HepG2 (cell line): Measurements from ENCODE around the gene MRPL42. TPM values are rescaled to one million over a fixed set of nuclear protein-coding genes. Genes with fewer than 3 reads are reported as not detected.

Experiments
- ATAC-seq: fragments of 200-7000 bp; cut with Tn5 transposase; 3 replicates; pipeline ENCODE4 v1.9.1; 2020; ENCODE audit warnings: mild to moderate bottlenecking, moderate library complexity
- BruUV-seq: library from RNA; stranded (reverse); fragments of 400-500 nt; replicated peaks from 2 replicates; lab custom pipeline; 2021; lab: Mats Ljungman, UMichigan
- CTCF ChIA-PET: fragments of 300-600 bp; formaldehyde crosslinking; extraction: SDS; loops from one replicate; lab custom pipeline; 2021; ENCODE audit warnings: low total read pairs, inconsistent platforms, low intra/inter-chr PET ratio; lab: Yijun Ruan, JAX
- POLR2A ChIA-PET: fragments of 350-600 bp; sonication (Branson Sonifier 250); formaldehyde crosslinking; loops from one replicate; lab custom pipeline; 2020; ENCODE audit warnings: antibody characterized with exemption, inconsistent platforms; lab: Yijun Ruan, JAX
- DNase-seq: peaks from one replicate; pipeline ENCODE4 v3.0.0-alpha.2; 2015; ENCODE audit warnings: low spot score
- FAIRE-seq: peaks from 3 replicates; lab custom pipeline; 2011; peaks lifted over from hg19 to GRCh38; lab: Jason Lieb, UNC
- H2AFZ ChIP-seq: one replicate; pipeline ENCODE4 v1.6.1; 2011; ENCODE audit warnings: low read length, inconsistent platforms
- H3K27ac ChIP-seq: fragments of 300-600 bp; 3 replicates; pipeline ENCODE4 v1.8.0; 2011; ENCODE audit warnings: mixed run types, mild to moderate bottlenecking, mixed read lengths, low read length, inconsistent platforms; ENCODE audit not compliant: insufficient read depth; ENCODE audit errors: extremely low read length
- H3K27me3 ChIP-seq, 2 experiments: fragments of 200-600 bp in 1 of 2; 2 replicates in 1 of 2; 3 replicates in 1 of 2; pipeline versions ENCODE4 v1.6.0 to v1.8.0; 2011; ENCODE audit warnings: low read length in 2 of 2, mild to moderate bottlenecking in 2 of 2, moderate library complexity in 2 of 2, inconsistent platforms in 1 of 2; ENCODE audit not compliant: insufficient read depth in 2 of 2, control insufficient read depth in 1 of 2
- H3K36me3 ChIP-seq, 2 experiments: fragments of 200-600 bp in 1 of 2; replicated peaks in 1 of 2; 2 replicates in 1 of 2; 3 replicates in 1 of 2; pipeline versions ENCODE4 v1.5.1 to v1.8.0; 2011; ENCODE audit warnings: low read length in 2 of 2, inconsistent platforms in 1 of 2; ENCODE audit not compliant: insufficient read depth in 2 of 2, control insufficient read depth in 1 of 2
- H3K4me1 ChIP-seq: 2 replicates; pipeline ENCODE4 v1.5.1; 2012; ENCODE audit warnings: low read length, inconsistent platforms; ENCODE audit not compliant: insufficient read depth
- H3K4me2 ChIP-seq: 2 replicates; pipeline ENCODE4 v1.6.0; 2011; ENCODE audit warnings: low read depth, low read length, inconsistent platforms
- H3K4me3 ChIP-seq, 3 experiments: fragments of 200-600 bp in 1 of 3; sonication (generic), shearing (Covaris generic) in 1 of 3; replicated peaks in 1 of 3; 2 replicates each; pipeline ENCODE4 v1.5.1; 2011 to 2016; ENCODE audit warnings: low read length in 3 of 3, inconsistent platforms in 2 of 3, low read depth in 2 of 3, mild to moderate bottlenecking in 2 of 3, control low read depth in 1 of 3, mixed read lengths in 1 of 3; ENCODE audit not compliant: insufficient read depth in 1 of 3
- H3K79me2 ChIP-seq: one replicate; pipeline ENCODE4 v1.6.1; 2011; ENCODE audit warnings: low read length, inconsistent platforms; ENCODE audit not compliant: insufficient read depth
- H3K9ac ChIP-seq: 2 replicates; pipeline ENCODE4 v1.6.0; 2011; ENCODE audit warnings: mild to moderate bottlenecking, low read depth, low read length, inconsistent platforms; ENCODE audit not compliant: insufficient read depth
- H3K9me3 ChIP-seq: 2 replicates; pipeline ENCODE4 v1.5.1; 2012; ENCODE audit warnings: mild to moderate bottlenecking, low read length
- H4K20me1 ChIP-seq: 2 replicates; pipeline ENCODE4 v1.6.0; 2011; ENCODE audit warnings: inconsistent platforms, mild to moderate bottlenecking, low read length, moderate library complexity; ENCODE audit not compliant: insufficient read depth
- ATF6 ChIP-seq: sonication (generic); formaldehyde crosslinking; conservative IDR thresholded peaks from 2 replicates; pipeline ENCODE4 v1.4.0; 2020; ENCODE audit warnings: missing genetic modification reagents
- CREB3 ChIP-seq: sonication (generic); formaldehyde crosslinking; IDR thresholded peaks from 2 replicates; pipeline ENCODE4 v1.5.0; 2020; ENCODE audit warnings: missing genetic modification reagents
- CSRNP1 ChIP-seq: sonication (generic); formaldehyde crosslinking; IDR thresholded peaks from 2 replicates; pipeline ENCODE4 v1.8.1; 2023; ENCODE audit warnings: mild to moderate bottlenecking, missing genetic modification reagents
- ETV6 ChIP-seq: sonication (generic); formaldehyde crosslinking; conservative IDR thresholded peaks from 2 replicates; pipeline ENCODE4 v1.4.0; 2020; ENCODE audit warnings: missing genetic modification reagents
- GLMP ChIP-seq: sonication (generic); formaldehyde crosslinking; IDR thresholded peaks from 2 replicates; pipeline ENCODE4 v1.9.0; 2021; ENCODE audit warnings: missing genetic modification reagents, mild to moderate bottlenecking, borderline replicate concordance
- IRF1 ChIP-seq: sonication (generic); formaldehyde crosslinking; IDR thresholded peaks from 2 replicates; pipeline ENCODE4 v1.4.0; 2020; ENCODE audit warnings: low read depth, mild to moderate bottlenecking, missing genetic modification reagents
- RXRA ChIP-seq: sonication (generic); formaldehyde crosslinking; IDR thresholded peaks from 2 replicates; pipeline ENCODE4 v1.5.1; 2020; ENCODE audit warnings: missing genetic modification reagents
- THAP8 ChIP-seq: sonication (generic); formaldehyde crosslinking; IDR thresholded peaks from 2 replicates; pipeline ENCODE4 v1.5.1; 2020; ENCODE audit warnings: missing genetic modification reagents, mild to moderate bottlenecking, borderline replicate concordance
- ZNF101 ChIP-seq: sonication (generic); formaldehyde crosslinking; IDR thresholded peaks from 2 replicates; pipeline ENCODE4 v1.4.0; 2020; ENCODE audit warnings: mild to moderate bottlenecking, low read depth, missing genetic modification reagents, borderline replicate concordance
- ZNF256 ChIP-seq: sonication (generic); formaldehyde crosslinking; conservative IDR thresholded peaks from 2 replicates; pipeline ENCODE4 v1.4.0; 2020; ENCODE audit warnings: missing genetic modification reagents
- ZNF264 ChIP-seq: sonication (generic); formaldehyde crosslinking; IDR thresholded peaks from 2 replicates; pipeline ENCODE4 v1.4.0; 2020; ENCODE audit warnings: missing genetic modification reagents
- ZNF430 ChIP-seq: sonication (generic); formaldehyde crosslinking; IDR thresholded peaks from 2 replicates; pipeline ENCODE4 v1.9.0; 2021; ENCODE audit warnings: mild to moderate bottlenecking, missing genetic modification reagents
- in situ Hi-C: cut with HindIII; loops from 2 replicates; pipeline ENCODE4 v1.10.0; 2017; ENCODE audit warnings: low pct_unique_long_range_greater_than_20kb; ENCODE audit not compliant: extremely low pct_ligation_motif_present
- intact Hi-C: fragments of 100-400 bp; cut with micrococcal nuclease; formaldehyde crosslinking; loops from one replicate; pipeline ENCODE4 v1.10.0; 2022; ENCODE audit not compliant: unreplicated experiment
- polyA plus RNA-seq, 8 experiments: library from polyadenylated mRNA; depleted of rRNA in 3 of 8; stranded (reverse) in 7 of 8; unstranded in 1 of 8; fragments of >200 nt; fragmentation: Illumina TruSeq in 4 of 8; extraction: Trizol in 4 of 8; gene quantifications; 2 replicates each; pipeline versions ENCODE4 v1.2.1 to v1.2.3, GENCODE V29; 2011 to 2016; ENCODE audit warnings: low read depth in 4 of 8, missing spikeins in 1 of 8, mixed read lengths in 1 of 8; ENCODE audit not compliant: insufficient read depth in 1 of 8
- total RNA-seq, 5 experiments: library from RNA; depleted of rRNA; stranded (reverse); fragments of >200 nt; fragmentation: Illumina TruSeq; extraction: Trizol; gene quantifications; 2 replicates each; pipeline ENCODE4 v1.2.3, GENCODE V29; 2016; ENCODE audit warnings: low read depth in 1 of 5

MRPL42 gene
- total and polyA plus RNA-seq, 2 of the 13 experiments (the other 11 are each of a cell fraction or from before 2014, with no cell fraction given), result 93.3 to 148 TPM

- no peak for TF ChIP-seq ATF6 (CRISPR knock-in tag)
Measured at GRCh38 chr12:93502802-93503623, 35.7 kb downstream of the MRPL42 start (continued).

- H3K79me2 ChIP-seq, result no peaks in the 10 kb centered on the region
- CTCF ChIA-PET, result no interaction called here
- intact Hi-C loops, result loop anchor here (10.0 kb wide), 1 partner anchor 568 kb away; no protein-coding TSS in a partner anchor
- H3K27ac ChIP-seq, result no peak overlapping the region
- BruUV-seq, result no TSS peak
- FAIRE-seq (no peak), DNase-seq (no peak), ATAC-seq (no peak)
- H3K4me1 ChIP-seq, result no peaks in the 10 kb centered on the region
- in situ Hi-C loops, result loop anchor here (10.0 kb wide), 1 partner anchor 58 kb away; no protein-coding TSS in a partner anchor
- no peak overlapping the region for H3K4me2 ChIP-seq
- peaks cover 0 to 11% of the 10 kb centered on the region in 2 experiments; a peak in 3 of 5 replicates for H3K36me3 ChIP-seq
- no peaks in the 10 kb centered on the region for H4K20me1 ChIP-seq
- POLR2A ChIA-PET, result no interaction called here
- H3K4me3 ChIP-seq, result no peak overlapping the region
- no peaks in the 10 kb centered on the region for H3K27me3 ChIP-seq
- no peak overlapping the region for H2AFZ ChIP-seq
- no peak overlapping the region for H3K9ac ChIP-seq
- H3K9me3 ChIP-seq, result no peaks in the 10 kb centered on the region
- TF ChIP-seq CSRNP1 (CRISPR knock-in tag) (no peak), IRF1 (CRISPR knock-in tag) (no peak), ZNF101 (CRISPR knock-in tag) (no peak), ETV6 (no peak), CREB3 (CRISPR knock-in tag) (no peak), THAP8 (no peak), ZNF430 (CRISPR knock-in tag) (no peak), ZNF256 (no peak), RXRA (no peak), GLMP (CRISPR knock-in tag) (no peak), ZNF264 (CRISPR knock-in tag) (no peak)
Measured at GRCh38 chr12:93507165-93507564, 39.9 kb downstream of the MRPL42 start.
